Measurements from ENCODE around the gene SNX27. TPM values are rescaled to one million over a fixed set of nuclear protein-coding genes. Genes with fewer than 3 reads are reported as not detected.

The SNX27 gene
- total RNA-seq, 4 donors from 2014 or later = 48.1 to 61.1 (median 53.8) TPM

- 58 to 79% methylated on average over 2 of the region's 2 CpGs for WGBS, 2 donors (ENCODE audit: low coverage in 1 of 2)
- no peak for ATAC-seq
- no peak overlapping the region for H3K27ac ChIP-seq
Measured at GRCh38 chr1:151737026-151737425, 125.2 kb downstream of the SNX27 start.

GRCh38 chr1:151737479-151737878, 125.6 kb downstream of the SNX27 start:
- no peak for ATAC-seq
- Histone ChIP-seq H3K27ac (no peak overlapping the region), H3K4me1 (peaks cover 0 to 7% (median 0%) of the 10 kb centered on the region in 3 donors), H3K27me3 (no peaks in the 10 kb centered on the region), H3K36me3 (no peaks in the 10 kb centered on the region), H3K9me3 (no peaks in the 10 kb centered on the region), H3K4me3 (no peak overlapping the region)
- TF ChIP-seq POLR2A (IDR thresholded peaks at IDR 0.05) = no peak

More at GRCh38 chr1:151737026-151737425, 125.2 kb downstream of the SNX27 start:
- TF ChIP-seq POLR2A (IDR thresholded peaks at IDR 0.05) (no peak), CTCF (IDR thresholded peaks at IDR 0.05) (no peak), POLR2AphosphoS5 (IDR thresholded peaks at IDR 0.05) (no peak), EP300 (IDR thresholded peaks at IDR 0.05) (no peak)
- H3K9me3 ChIP-seq = no peaks in the 10 kb centered on the region
- peaks cover 0 to 7% (median 0%) of the 10 kb centered on the region in 3 donors for H3K4me1 ChIP-seq
- H3K4me3 ChIP-seq = no peak overlapping the region
- H3K36me3 ChIP-seq = no peaks in the 10 kb centered on the region
- H3K27me3 ChIP-seq = no peaks in the 10 kb centered on the region

- no peaks in the 10 kb centered on the region for H3K9me3 ChIP-seq
- no peak overlapping the region for H3K27ac ChIP-seq
- no peaks in the 10 kb centered on the region for H3K36me3 ChIP-seq
- H3K4me3 ChIP-seq = no peak overlapping the region
- peaks cover 0 to 5% (median 0%) of the 10 kb centered on the region in 3 donors for H3K4me1 ChIP-seq
- 30 to 80% methylated on average over 1 to 3 of the region's 3 CpGs for WGBS, 2 donors (ENCODE audit: low coverage in 1 of 2)
- no peak for ATAC-seq
- no peaks in the 10 kb centered on the region for H3K27me3 ChIP-seq
- TF ChIP-seq CTCF (IDR thresholded peaks at IDR 0.05) (no peak), POLR2A (IDR thresholded peaks at IDR 0.05) (no peak), EP300 (IDR thresholded peaks at IDR 0.05) (no peak), POLR2AphosphoS5 (IDR thresholded peaks at IDR 0.05) (no peak)
Measured at GRCh38 chr1:151739590-151740355, 127.9 kb downstream of the SNX27 start.

GRCh38 chr1:151741516-151741915, 129.7 kb downstream of the SNX27 start:
- Histone ChIP-seq H3K4me1 (no peaks in the 10 kb centered on the region), H3K9me3 (no peaks in the 10 kb centered on the region), H3K4me3 (no peak overlapping the region), H3K27ac (no peak overlapping the region), H3K27me3 (no peaks in the 10 kb centered on the region), H3K36me3 (no peaks in the 10 kb centered on the region)
- no peak for ATAC-seq
- WGBS, 2 donors (ENCODE audit: low coverage in 1 of 2) = 80 to 90% methylated on average over 2 to 3 of the region's 4 CpGs
- TF ChIP-seq EP300 (IDR thresholded peaks at IDR 0.05) (no peak), POLR2AphosphoS5 (IDR thresholded peaks at IDR 0.05) (no peak), CTCF (IDR thresholded peaks at IDR 0.05) (no peak), POLR2A (IDR thresholded peaks at IDR 0.05) (no peak)

Small RNA genes lying within 50 kb of the gene (small RNA-seq; reads per million reads assigned to genes)
- gene RNU6-1062P = 0 reads per million in 4 donors
- 0 reads per million in 4 donors for gene RNU6-662P

Other genes with a start within 250 kb of the SNX27 start
- 100 to 1,000 TPM in 2 of 4 donors, 10 to 100 TPM in 2; 52.8 to 251 (median 109) TPM for gene SELENBP1, start 239.3 kb upstream of the SNX27 start, total RNA-seq
- gene PSMB4, start 212.5 kb upstream of the SNX27 start, total RNA-seq = 100 to 1,000 TPM; 192 to 245 (median 232) TPM
- gene POGZ, start 152.6 kb upstream of the SNX27 start, total RNA-seq = 10 to 100 TPM; 25.8 to 68.2 (median 47.3) TPM
- 1 to 10 TPM in 1 of 4 donors, under 1 TPM in 3; 0.13 to 2.2 (median 0.29) TPM for gene CGN, start 100.7 kb upstream of the SNX27 start, total RNA-seq
- 10 to 100 TPM; 15.1 to 20.4 (median 17.5) TPM for gene TUFT1, start 71.7 kb upstream of the SNX27 start, total RNA-seq
- gene CELF3, start 104.8 kb downstream of the SNX27 start, total RNA-seq = under 1 TPM in 3 of 4 donors, not detected in 1; 0.22 to 0.93 (median 0.40) TPM
- gene RIIAD1, start 109.5 kb downstream of the SNX27 start, total RNA-seq = 1 to 10 TPM in 1 of 4 donors, not detected in 3; 1.4 TPM
- gene MRPL9, start 151.4 kb downstream of the SNX27 start, total RNA-seq = 10 to 100 TPM; 49.7 to 60.7 (median 55.5) TPM
- gene TDRKH, start 178.4 kb downstream of the SNX27 start, total RNA-seq = 10 to 100 TPM in 1 of 4 donors, 1 to 10 TPM in 3; 4.4 to 10.6 (median 7.9) TPM
- gene LINGO4, start 193.4 kb downstream of the SNX27 start, total RNA-seq = not detected
- 1 to 10 TPM in 2 of 4 donors, under 1 TPM in 1, not detected in 1; 0.13 to 1.8 (median 1.4) TPM for gene RORC, start 219.8 kb downstream of the SNX27 start, total RNA-seq
- not detected for gene C2CD4D, start 227.8 kb downstream of the SNX27 start, total RNA-seq
- not detected for gene THEM5, start 241.7 kb downstream of the SNX27 start, total RNA-seq